Endothelial cell of umbilical vein (primary cell): ENCODE measurements around the gene ZDHHC22. TPM values are rescaled to one million over a fixed set of nuclear protein-coding genes. Genes with fewer than 3 reads are reported as not detected.

Experiments
- BruUV-seq: library from RNA; stranded (reverse); fragments of 400-500 nt; replicated peaks from 2 replicates; lab custom pipeline; 2021; lab: Mats Ljungman, UMichigan
- CTCF ChIA-PET: fragments of 300-600, 350-600 bp; sonication (Branson Sonifier 250); formaldehyde crosslinking; loops from one replicate; lab custom pipeline; 2021; ENCODE audit warnings: antibody characterized with exemption, inconsistent platforms; lab: Charles Lee
- POLR2A ChIA-PET: fragments of 300-600, 350-600 bp; sonication (Branson Sonifier 250); formaldehyde crosslinking; loops from one replicate; lab custom pipeline; 2021; ENCODE audit warnings: antibody characterized with exemption, inconsistent platforms; lab: Charles Lee
- DNase-seq: peaks from one replicate; pipeline ENCODE4 v3.0.0-alpha.2; 2011; ENCODE audit warnings: low read depth, low spot score
- FAIRE-seq: peaks from 2 replicates; lab custom pipeline; 2011; peaks lifted over from hg19 to GRCh38; lab: Jason Lieb, UNC
- H2AFZ ChIP-seq: 2 replicates; pipeline ENCODE4 v1.6.0; 2012; ENCODE audit warnings: low read depth, low read length, control low read depth, inconsistent platforms
- H3K27ac ChIP-seq: 2 replicates; pipeline ENCODE4 v1.5.1; 2011; ENCODE audit warnings: low read depth, mild to moderate bottlenecking, control low read depth, low read length, moderate library complexity; ENCODE audit not compliant: insufficient read depth
- H3K27me3 ChIP-seq, 2 experiments: 2 replicates each; pipeline versions ENCODE4 v1.6.0 to v1.6.1; 2011; ENCODE audit warnings: low read length in 2 of 2, mixed read lengths in 1 of 2; ENCODE audit not compliant: control insufficient read depth in 2 of 2, insufficient read depth in 2 of 2
- H3K36me3 ChIP-seq, 2 experiments: 2 replicates in 1 of 2; 3 replicates in 1 of 2; pipeline ENCODE4 v1.5.1; 2011; ENCODE audit warnings: low read length in 2 of 2, mild to moderate bottlenecking in 1 of 2, moderate library complexity in 1 of 2; ENCODE audit not compliant: control insufficient read depth in 2 of 2, insufficient read depth in 2 of 2; ENCODE audit errors: extremely low read depth in 1 of 2
- H3K4me1 ChIP-seq: 3 replicates; pipeline ENCODE4 v1.5.1; 2011; ENCODE audit warnings: mild to moderate bottlenecking, low read length; ENCODE audit not compliant: control insufficient read depth, insufficient read depth; ENCODE audit errors: extremely low read depth
- H3K4me2 ChIP-seq: 2 replicates; pipeline ENCODE4 v1.6.1; 2011; ENCODE audit warnings: low read length, control low read depth, mixed read lengths; ENCODE audit not compliant: insufficient read depth
- H3K4me3 ChIP-seq, 3 experiments: fragments of 200-600 bp in 1 of 3; sonication (generic), shearing (Covaris generic) in 1 of 3; replicated peaks in 1 of 3; 2 replicates each; pipeline ENCODE4 v1.5.1; 2011 to 2016; ENCODE audit warnings: control low read depth in 3 of 3, low read length in 3 of 3, mild to moderate bottlenecking in 2 of 3, inconsistent platforms in 1 of 3, low read depth in 1 of 3, moderate library complexity in 1 of 3; ENCODE audit not compliant: insufficient read depth in 1 of 3
- H3K79me2 ChIP-seq: 2 replicates; pipeline ENCODE4 v1.6.0; 2012; ENCODE audit warnings: low read length, inconsistent platforms; ENCODE audit not compliant: control insufficient read depth, insufficient read depth
- H3K9ac ChIP-seq: replicated peaks from 2 replicates; pipeline ENCODE3; 2011; ENCODE audit warnings: low read length, control low read depth; ENCODE audit not compliant: insufficient read depth; ENCODE audit errors: extremely low read depth
- H3K9me1 ChIP-seq: replicated peaks from 3 replicates; pipeline ENCODE4 v1.6.0; 2011; ENCODE audit warnings: mild to moderate bottlenecking, low read length; ENCODE audit not compliant: control insufficient read depth, insufficient read depth; ENCODE audit errors: extremely low read depth
- H3K9me3 ChIP-seq: replicated peaks from 2 replicates; pipeline ENCODE4 v1.5.1; 2012; ENCODE audit warnings: low read length, inconsistent platforms; ENCODE audit not compliant: control insufficient read depth, insufficient read depth
- H4K20me1 ChIP-seq: replicated peaks from 2 replicates; pipeline ENCODE3; 2011; ENCODE audit warnings: mild to moderate bottlenecking, low read length; ENCODE audit not compliant: control insufficient read depth, insufficient read depth; ENCODE audit errors: extremely low read depth
- EZH2 ChIP-seq: IDR thresholded peaks from 2 replicates; pipeline ENCODE4 v1.6.1; 2012; ENCODE audit warnings: borderline replicate concordance, low read depth, mild to moderate bottlenecking, moderate library complexity, low read length, inconsistent platforms; ENCODE audit not compliant: severe bottlenecking
- FOS ChIP-seq: IDR thresholded peaks from 2 replicates; pipeline ENCODE4 v1.6.1; 2011; ENCODE audit warnings: mild to moderate bottlenecking, low read length, moderate library complexity, borderline replicate concordance; ENCODE audit not compliant: insufficient read depth
- GATA2 ChIP-seq: IDR thresholded peaks from 2 replicates; pipeline ENCODE4 v1.7.0; 2011; ENCODE audit warnings: low read depth, mild to moderate bottlenecking, moderate library complexity, mixed read lengths, low read length; ENCODE audit not compliant: insufficient read length, insufficient read depth
- JUN ChIP-seq: IDR thresholded peaks from 2 replicates; pipeline ENCODE4 v1.6.1; 2011; ENCODE audit warnings: borderline replicate concordance, low read depth; ENCODE audit not compliant: insufficient read length, insufficient read depth
- MYC ChIP-seq: IDR thresholded peaks from one replicate; pipeline ENCODE4 v1.6.1; 2011; ENCODE audit warnings: mild to moderate bottlenecking, low read depth, low read length
- POLR2A ChIP-seq: IDR thresholded peaks from 2 replicates; pipeline ENCODE4 v1.6.1; 2012; ENCODE audit warnings: low read depth, mild to moderate bottlenecking, control low read depth, low read length
- POLR2AphosphoS5 ChIP-seq: IDR thresholded peaks from 2 replicates; pipeline ENCODE4 v1.6.1; 2012; ENCODE audit warnings: low read depth, mild to moderate bottlenecking, control low read depth, low read length, moderate library complexity; ENCODE audit not compliant: insufficient read depth
- dilution Hi-C: fragments of 300-500 bp; cut with MboI; formaldehyde crosslinking; loops from one replicate; pipeline ENCODE4 v1.15.0; 2019; ENCODE audit warnings: low sequenced_read_pairs; ENCODE audit not compliant: extremely low pct_ligation_motif_present
- intact Hi-C: fragments of 100-400 bp; cut with micrococcal nuclease; formaldehyde crosslinking; loops from one replicate; pipeline ENCODE4 v1.10.0; 2022
- polyA plus RNA-seq, 4 experiments: library from polyadenylated mRNA; depleted of rRNA in 3 of 4; stranded (reverse) in 3 of 4; unstranded in 1 of 4; fragments of >200 nt; gene quantifications; 2 replicates each; pipeline versions ENCODE4 v1.2.1 to v1.2.3, GENCODE V29; 2011 to 2012; ENCODE audit warnings: missing spikeins in 1 of 4
- total RNA-seq: library from RNA; stranded (reverse); gene quantifications from 2 replicates; pipeline ENCODE4 v1.2.3, GENCODE V29; 2021
- TF ChIP-seq, protein P1 (sequence below): IDR thresholded peaks from 2 replicates; pipeline ENCODE4 v1.6.1; 2011; ENCODE audit not compliant: insufficient read depth, insufficient read length
- TF ChIP-seq, protein P2 (sequence below), 2 donors: IDR thresholded peaks; 1 replicate in 1 of 2; 2 replicates in 1 of 2; pipeline ENCODE4 v1.5.1; 2011; ENCODE audit warnings: low read length in 2 of 2, mild to moderate bottlenecking in 2 of 2, moderate library complexity in 2 of 2, control low read depth in 1 of 2, inconsistent platforms in 1 of 2, low read depth in 1 of 2; ENCODE audit not compliant: insufficient read depth in 1 of 2; ENCODE audit errors: extremely low read depth in 1 of 2

Gene ZDHHC22
- total and polyA plus RNA-seq, 2 donors (not counting 3 experiments of a cell fraction or from before 2014, with no cell fraction given) = 0.03 to 0.24 TPM

DNA sequence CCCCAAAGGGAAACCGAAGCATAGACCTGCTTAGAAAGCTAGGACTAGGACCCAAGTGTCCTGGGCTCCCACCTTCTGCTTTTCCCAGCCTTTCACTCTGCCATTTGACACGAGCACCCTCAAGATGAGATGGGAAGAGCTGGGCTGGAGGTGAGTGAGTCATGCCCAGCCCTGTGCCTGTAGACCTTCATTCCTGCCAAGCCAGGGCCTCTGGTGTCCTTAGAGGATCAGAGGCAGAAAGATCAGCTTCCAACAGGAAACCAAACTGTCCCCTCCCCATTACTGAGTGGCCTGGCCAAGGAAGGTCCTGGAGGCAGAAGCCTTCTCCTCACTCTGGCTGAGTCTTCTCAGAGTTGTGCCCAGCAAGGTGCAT lies 43.5 kb upstream of the ZDHHC22 start:
- POLR2A ChIA-PET = no interaction called here
- Histone ChIP-seq H3K79me2 (no peaks in the 10 kb centered on the region), H2AFZ (no peak overlapping the region), H4K20me1 (no peaks in the 10 kb centered on the region), H3K4me3 (no peak overlapping the region), H3K27me3 (peaks cover 7 to 21% of the 10 kb centered on the region in 2 experiments), H3K27ac (no peak overlapping the region), H3K36me3 (no peaks in the 10 kb centered on the region), H3K4me1 (no peaks in the 10 kb centered on the region), H3K9me3 (no peaks in the 10 kb centered on the region), H3K4me2 (no peak overlapping the region), H3K9ac (no peak overlapping the region), H3K9me1 (no peaks in the 10 kb centered on the region)
- dilution Hi-C loops (no loop called here), intact Hi-C loops (no loop called here)
- TF ChIP-seq, protein P1, sequence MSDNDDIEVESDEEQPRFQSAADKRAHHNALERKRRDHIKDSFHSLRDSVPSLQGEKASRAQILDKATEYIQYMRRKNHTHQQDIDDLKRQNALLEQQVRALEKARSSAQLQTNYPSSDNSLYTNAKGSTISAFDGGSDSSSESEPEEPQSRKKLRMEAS = no peak
- TF ChIP-seq POLR2AphosphoS5 (no peak), EZH2 (no peak), POLR2A (no peak), FOS (no peak), JUN (no peak), MYC (no peak), GATA2 (no peak)
- TF ChIP-seq, protein P2, sequence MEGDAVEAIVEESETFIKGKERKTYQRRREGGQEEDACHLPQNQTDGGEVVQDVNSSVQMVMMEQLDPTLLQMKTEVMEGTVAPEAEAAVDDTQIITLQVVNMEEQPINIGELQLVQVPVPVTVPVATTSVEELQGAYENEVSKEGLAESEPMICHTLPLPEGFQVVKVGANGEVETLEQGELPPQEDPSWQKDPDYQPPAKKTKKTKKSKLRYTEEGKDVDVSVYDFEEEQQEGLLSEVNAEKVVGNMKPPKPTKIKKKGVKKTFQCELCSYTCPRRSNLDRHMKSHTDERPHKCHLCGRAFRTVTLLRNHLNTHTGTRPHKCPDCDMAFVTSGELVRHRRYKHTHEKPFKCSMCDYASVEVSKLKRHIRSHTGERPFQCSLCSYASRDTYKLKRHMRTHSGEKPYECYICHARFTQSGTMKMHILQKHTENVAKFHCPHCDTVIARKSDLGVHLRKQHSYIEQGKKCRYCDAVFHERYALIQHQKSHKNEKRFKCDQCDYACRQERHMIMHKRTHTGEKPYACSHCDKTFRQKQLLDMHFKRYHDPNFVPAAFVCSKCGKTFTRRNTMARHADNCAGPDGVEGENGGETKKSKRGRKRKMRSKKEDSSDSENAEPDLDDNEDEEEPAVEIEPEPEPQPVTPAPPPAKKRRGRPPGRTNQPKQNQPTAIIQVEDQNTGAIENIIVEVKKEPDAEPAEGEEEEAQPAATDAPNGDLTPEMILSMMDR (IDR thresholded peaks at IDR 0.05; ENCODE audit: extremely low read depth in 1 of 2, insufficient read depth in 1 of 2, low read depth in 1 of 2, low read length in 2 of 2) = no peak
- no peak for DNase-seq
- CTCF ChIA-PET = no interaction called here
- no TSS peak for BruUV-seq
- no peak for FAIRE-seq
